HG03439 (cell line): ENCODE data around the gene ATP1B2.

Experiments used
- ATAC-seq: cut with Tn5 transposase; IDR thresholded peaks from one replicate; pipeline ENCODE4 v1.9.1; 2021; ENCODE audit warnings: mild to moderate bottlenecking, moderate library complexity; ENCODE audit not compliant: unreplicated experiment

ATP1B2 gene

GRCh38 chr17:7677388-7678067 lies 26.8 kb downstream of the ATP1B2 start:
- ATAC-seq, result no peak

- no peak for ATAC-seq
Measured at GRCh38 chr17:7684851-7685532, 34.3 kb downstream of the ATP1B2 start.

- peak; percentile 62 for ATAC-seq
Measured at GRCh38 chr17:7685533-7686221, 35.0 kb downstream of the ATP1B2 start.

GRCh38 chr17:7686222-7687071 lies 35.7 kb downstream of the ATP1B2 start:
- peak; percentile 53 for ATAC-seq

- peak; percentile 45 for ATAC-seq
Measured at GRCh38 chr17:7687072-7687907, 36.6 kb downstream of the ATP1B2 start, which contains the start of gene TP53. Gene TP53, minus strand, starts transcription at chr17:7687490. Its CDS starts 10,896 bp downstream, at chr17:7676594.

GRCh38 chr17:7687908-7688807 lies 37.4 kb downstream of the ATP1B2 start, which contains the start of gene WRAP53:
Gene WRAP53, plus strand, starts transcription at chr17:7688477. Its CDS starts 172 bp downstream, at chr17:7688649.
- peak; percentile 76 for ATAC-seq

- ATAC-seq, result no peak
Measured at GRCh38 chr17:7688808-7689316, 38.1 kb downstream of the ATP1B2 start.

GRCh38 chr17:7695586-7695985 lies 44.9 kb downstream of the ATP1B2 start:
- no peak for ATAC-seq

GRCh38 chr17:7697828-7698588 lies 47.3 kb downstream of the ATP1B2 start:
- no peak for ATAC-seq

GRCh38 chr17:7700510-7700909 lies 49.8 kb downstream of the ATP1B2 start:
- ATAC-seq, result no peak

- ATAC-seq, result no peak
Measured at GRCh38 chr17:7701681-7702080, 51.0 kb downstream of the ATP1B2 start.

GRCh38 chr17:7702776-7703175 lies 52.0 kb downstream of the ATP1B2 start:
- no peak for ATAC-seq

- ATAC-seq, result no peak
Measured at GRCh38 chr17:7703584-7704479, 53.1 kb downstream of the ATP1B2 start.

- no peak for ATAC-seq
Measured at GRCh38 chr17:7704601-7705268, 54.0 kb downstream of the ATP1B2 start, which contains the start of gene EFNB3. Gene EFNB3, plus strand, starts transcription at chr17:7705202. Its CDS starts 397 bp downstream, at chr17:7705599.

- ATAC-seq, result no peak
Measured at GRCh38 chr17:7705269-7706255, 54.8 kb downstream of the ATP1B2 start.
